ENCODE measurements around the gene C1RL. TPM values are rescaled to one million over a fixed set of nuclear protein-coding genes. Genes with fewer than 3 reads are reported as not detected.
"Not testable (repeated sequence)": the region's sequence is repeated elsewhere in the genome, so short reads cannot be mapped to it uniquely, and the experiment has no call there.

C1RL gene
- total RNA-seq, 1 donor from 2014 or later: 10.7 TPM

GRCh38 chr12:7121324-7121723 is 12.3 kb upstream of the C1RL start:
- DNase-seq (no peak), ATAC-seq (ENCODE audit: poor library complexity) (no peak)
- intact Hi-C loops (cut with DNase I): no loop called here

- intact Hi-C loops (cut with DNase I): no loop called here
- no peak for ATAC-seq (ENCODE audit: poor library complexity)
- DNase-seq: no peak
Observed at GRCh38 chr12:7120166-7120565, 11.2 kb upstream of the C1RL start.

- intact Hi-C loops (cut with DNase I): loop anchor here (10.0 kb wide), 1 partner anchor 174 kb away; the partner anchor contains the start of genes C12orf57 and RNU7-1
- no peak for DNase-seq
- ATAC-seq (ENCODE audit: poor library complexity): no peak
Observed at GRCh38 chr12:7118881-7119280, 9.9 kb upstream of the C1RL start.

- intact Hi-C loops (cut with DNase I): loop anchor here (10.0 kb wide), 1 partner anchor 173 kb away; the partner anchor contains the start of genes C12orf57 and RNU7-1
- no peak for DNase-seq
- ATAC-seq (ENCODE audit: poor library complexity): no peak
Observed at GRCh38 chr12:7117670-7118069, 8.7 kb upstream of the C1RL start.

- intact Hi-C loops (cut with DNase I): loop anchor here (10.0 kb wide), 1 partner anchor 172 kb away; the partner anchor contains the start of genes C12orf57 and RNU7-1
- ATAC-seq (ENCODE audit: poor library complexity) (no peak), DNase-seq (no peak)
Observed at GRCh38 chr12:7116916-7117315, 7.9 kb upstream of the C1RL start.

GRCh38 chr12:7116196-7116595 is 7.2 kb upstream of the C1RL start:
- intact Hi-C loops (cut with DNase I): loop anchor here (10.0 kb wide), 1 partner anchor 171 kb away; the partner anchor contains the start of genes C12orf57 and RNU7-1
- ATAC-seq (ENCODE audit: poor library complexity) (no peak), DNase-seq (no peak)

GRCh38 chr12:7114851-7115250 is 5.8 kb upstream of the C1RL start:
- no peak for DNase-seq
- ATAC-seq (ENCODE audit: poor library complexity): no peak
- intact Hi-C loops (cut with DNase I): loop anchor here (10.0 kb wide), 1 partner anchor 170 kb away; the partner anchor contains the start of genes C12orf57 and RNU7-1

- intact Hi-C loops (cut with DNase I): loop anchor here (10.0 kb wide), 1 partner anchor 169 kb away; the partner anchor contains the start of genes C12orf57 and RNU7-1
- ATAC-seq (ENCODE audit: poor library complexity) (no peak), DNase-seq (no peak)
Observed at GRCh38 chr12:7114008-7114407, 5.0 kb upstream of the C1RL start.

GRCh38 chr12:7113389-7113871 is 4.4 kb upstream of the C1RL start:
- intact Hi-C loops (cut with DNase I): loop anchor here (10.0 kb wide), 1 partner anchor 169 kb away; the partner anchor contains the start of genes C12orf57 and RNU7-1
- DNase-seq: no peak
- ATAC-seq (ENCODE audit: poor library complexity): peak; percentile 32

- DNase-seq: no peak
- intact Hi-C loops (cut with DNase I): loop anchor here (10.0 kb wide), 1 partner anchor 167 kb away; the partner anchor contains the start of genes C12orf57 and RNU7-1
Observed at GRCh38 chr12:7112041-7112440, 3.0 kb upstream of the C1RL start.

GRCh38 chr12:7110661-7111060 is 1.6 kb upstream of the C1RL start:
- intact Hi-C loops (cut with DNase I): loop anchor here (10.0 kb wide), 1 partner anchor 166 kb away; the partner anchor contains the start of genes C12orf57 and RNU7-1
- ATAC-seq (ENCODE audit: poor library complexity) (no peak), DNase-seq (no peak)

More at GRCh38 chr12:7112041-7112440, 3.0 kb upstream of the C1RL start:
- no peak for ATAC-seq (ENCODE audit: poor library complexity)

- DNase-seq (no peak), ATAC-seq (ENCODE audit: poor library complexity) (no peak)
- intact Hi-C loops (cut with DNase I): no loop called here
Observed at GRCh38 chr12:7109572-7109920, 532 bp upstream of the C1RL start.

GRCh38 chr12:7108003-7108795 is 815 bp downstream of the C1RL start:
- peak; percentile 85 for ATAC-seq (ENCODE audit: poor library complexity)
- peak; percentile 87 for DNase-seq
- intact Hi-C loops (cut with DNase I): no loop called here

- intact Hi-C loops (cut with DNase I): no loop called here
Observed at GRCh38 chr12:7107636-7108002, 1.4 kb downstream of the C1RL start.

GRCh38 chr12:7107181-7107580 is 1.8 kb downstream of the C1RL start:
- intact Hi-C loops (cut with DNase I); ATAC-seq (ENCODE audit: poor library complexity); DNase-seq: not testable (repeated sequence)

More at GRCh38 chr12:7107636-7108002, 1.4 kb downstream of the C1RL start:
- no peak for DNase-seq
- peak; percentile 14 for ATAC-seq (ENCODE audit: poor library complexity)

GRCh38 chr12:7106082-7106481 is 2.9 kb downstream of the C1RL start:
- intact Hi-C loops (cut with DNase I): no loop called here
- ATAC-seq (ENCODE audit: poor library complexity) (no peak), DNase-seq (no peak)

GRCh38 chr12:7103837-7104584 is 5.0 kb downstream of the C1RL start:
- DNase-seq (no peak), ATAC-seq (ENCODE audit: poor library complexity) (no peak)
- intact Hi-C loops (cut with DNase I): no loop called here

GRCh38 chr12:7102582-7102981 is 6.4 kb downstream of the C1RL start:
- intact Hi-C loops (cut with DNase I): no loop called here
- ATAC-seq (ENCODE audit: poor library complexity) (no peak), DNase-seq (no peak)

- ATAC-seq (ENCODE audit: poor library complexity) (peak; percentile 41), DNase-seq (peak; percentile 53)
- intact Hi-C loops (cut with DNase I): no loop called here
Observed at GRCh38 chr12:7101694-7102131, 7.3 kb downstream of the C1RL start.

Measured in Right ventricle myocardium superior (tissue), 1 donor.